PC-3 (cell line): ENCODE results near the gene UBXN2A. TPM values are rescaled to one million over a fixed set of nuclear protein-coding genes. Genes with fewer than 3 reads are reported as not detected.

Source experiments
- ATAC-seq: fragments of 200-7000 bp; cut with Tn5 transposase; 2 replicates; pipeline ENCODE4 v1.9.1; 2020; ENCODE audit warnings: mild to moderate bottlenecking, moderate library complexity
- BruUV-seq: library from RNA; stranded (reverse); fragments of 400-500 nt; replicated peaks from 2 replicates; lab custom pipeline; 2021; lab: Mats Ljungman, UMichigan
- CTCF ChIA-PET: fragments of 300-600 bp; sonication (Branson Sonifier 250); formaldehyde crosslinking; loops from one replicate; lab custom pipeline; 2022; ENCODE audit warnings: antibody characterized with exemption; lab: Charles Lee
- POLR2A ChIA-PET: fragments of 300-600 bp; sonication (Branson Sonifier 250); formaldehyde crosslinking; loops from one replicate; lab custom pipeline; 2022; ENCODE audit warnings: antibody characterized with exemption; ENCODE audit not compliant: unreplicated experiment; lab: Charles Lee
- DNase-seq: peaks from one replicate; pipeline ENCODE4 v3.0.0-alpha.2; 2015
- H2AFZ ChIP-seq: fragments of 300-600 bp; sonication (generic); 2 replicates; pipeline ENCODE4 v1.6.0; 2016; ENCODE audit warnings: antibody characterized with exemption, low read length
- H3F3A ChIP-seq: fragments of 300-600 bp; sonication (generic); one replicate; pipeline ENCODE4 v1.6.0; 2017; ENCODE audit warnings: antibody characterized with exemption, low read length, control low read depth, mild to moderate bottlenecking; ENCODE audit not compliant: unreplicated experiment
- H3K27ac ChIP-seq: fragments of 300-600 bp; sonication (generic); 2 replicates; pipeline ENCODE4 v1.5.1; 2016; ENCODE audit warnings: mild to moderate bottlenecking, low read length
- H3K27me3 ChIP-seq: fragments of 300-600 bp; sonication (generic); 2 replicates; pipeline ENCODE4 v1.6.1; 2016; ENCODE audit warnings: low read length, mixed read lengths
- H3K36me3 ChIP-seq: fragments of 300-600 bp; sonication (generic); 2 replicates; pipeline ENCODE4 v1.6.1; 2016; ENCODE audit warnings: low read depth, mixed run types, low read length, mixed read lengths
- H3K4me1 ChIP-seq: fragments of 300-600 bp; sonication (generic); 2 replicates; pipeline ENCODE4 v1.5.1; 2016; ENCODE audit warnings: low read length; ENCODE audit not compliant: insufficient read depth
- H3K4me2 ChIP-seq: fragments of 300-600 bp; sonication (generic); 2 replicates; pipeline ENCODE4 v1.6.0; 2016; ENCODE audit warnings: low read length
- H3K4me3 ChIP-seq: fragments of 300-600 bp; sonication (generic); 2 replicates; pipeline ENCODE4 v1.5.1; 2016; ENCODE audit warnings: mild to moderate bottlenecking, low read length, mixed read lengths
- H3K79me2 ChIP-seq: fragments of 300-600 bp; sonication (generic); 2 replicates; pipeline ENCODE4 v1.6.1; 2017; ENCODE audit warnings: low read length, mixed read lengths
- H3K9ac ChIP-seq: fragments of 300-600 bp; sonication (generic); 2 replicates; pipeline ENCODE4 v1.6.0; 2016; ENCODE audit warnings: mild to moderate bottlenecking, low read length
- H3K9me2 ChIP-seq: fragments of 300-600 bp; sonication (generic); replicated peaks from 2 replicates; pipeline ENCODE4 v1.6.1; 2016; ENCODE audit warnings: mixed run types, low read length, mixed read lengths
- H3K9me3 ChIP-seq: fragments of 300-600 bp; sonication (generic); 2 replicates; pipeline ENCODE4 v1.6.1; 2016; ENCODE audit warnings: low read length, mixed read lengths
- H4K20me1 ChIP-seq: fragments of 300-600 bp; sonication (generic); 2 replicates; pipeline ENCODE4 v1.6.1; 2016; ENCODE audit warnings: low read length, mixed read lengths
- CTCF ChIP-seq: fragments of 300-600 bp; sonication (generic); conservative IDR thresholded peaks from 2 replicates; pipeline ENCODE4 v1.5.1; 2017; ENCODE audit warnings: antibody characterized with exemption, low read depth, mild to moderate bottlenecking, low read length
- EZH2 ChIP-seq: fragments of 300-600 bp; sonication (generic); IDR thresholded peaks from one replicate; pipeline ENCODE4 v1.6.1; 2017; ENCODE audit warnings: antibody characterized with exemption, mild to moderate bottlenecking, low read length; ENCODE audit not compliant: unreplicated experiment
- EZH2phosphoT487 ChIP-seq: fragments of 300-600 bp; sonication (generic); IDR thresholded peaks from 2 replicates; pipeline ENCODE4 v1.6.1; 2018; ENCODE audit warnings: mild to moderate bottlenecking, antibody characterized with exemption, low read length, borderline replicate concordance
- intact Hi-C: fragments of 100-400 bp; cut with micrococcal nuclease; formaldehyde crosslinking; loops from 2 replicates; pipeline ENCODE4 v1.9.0; 2023
- total RNA-seq: library from RNA; depleted of rRNA; stranded (reverse); fragments of >200 nt; gene quantifications from 2 replicates; pipeline ENCODE4 v1.2.3, GENCODE V29; 2014; rRNA removed

UBXN2A gene
- total RNA-seq, 1 experiment from 2014 or later: 15.4 TPM

DNA sequence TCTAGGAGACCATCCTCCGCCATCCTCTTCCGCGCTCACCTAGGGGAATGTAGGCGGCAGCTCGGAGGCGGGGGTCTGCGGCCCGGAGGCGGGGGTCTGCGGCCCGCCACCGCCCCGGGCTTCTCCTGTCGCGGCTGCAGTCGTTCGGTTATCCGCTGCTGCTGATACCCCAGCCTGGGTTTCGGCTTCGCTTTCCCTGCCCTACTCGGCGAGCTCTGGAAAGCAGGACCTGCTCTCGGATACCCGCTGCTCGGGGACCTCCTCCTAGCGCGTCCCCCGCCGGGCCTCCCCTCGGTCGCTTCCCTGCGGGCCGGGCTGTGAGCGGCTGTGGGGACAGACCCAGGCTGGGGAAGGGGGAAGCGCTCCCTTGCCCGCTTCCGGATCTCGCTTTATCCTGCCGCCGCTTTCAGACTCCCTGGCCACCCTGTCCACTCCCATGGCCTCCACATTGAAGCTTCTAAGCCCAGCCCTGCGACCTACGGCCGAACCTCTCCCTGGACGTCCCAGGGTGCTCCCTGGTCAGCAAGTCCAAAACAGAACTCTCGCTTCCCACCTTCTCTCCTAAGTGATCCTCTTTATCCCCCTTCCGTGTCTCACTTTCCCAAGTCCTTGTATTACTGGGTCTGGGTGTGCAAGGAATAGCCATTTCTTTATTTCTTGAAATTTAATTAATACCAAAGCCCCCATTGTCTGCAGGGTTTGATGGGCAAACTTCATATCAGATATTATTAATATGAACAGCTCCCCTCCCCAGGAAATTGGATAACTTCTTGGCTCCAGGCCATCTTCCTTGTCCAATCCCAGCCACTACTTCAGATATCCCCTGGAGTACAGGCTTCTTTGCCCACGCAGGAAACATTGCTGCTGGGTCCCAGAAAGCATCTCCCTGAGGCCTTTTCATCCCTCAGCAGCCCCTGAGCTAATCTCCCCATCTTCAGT, 110.0 kb downstream of the UBXN2A start:
- DNase-seq: no peak

GRCh38 chr2:24051833-24052232, 111.6 kb downstream of the UBXN2A start:
- no peak overlapping the region for H3K9ac ChIP-seq
- ATAC-seq (no peak), DNase-seq (no peak)
- no peak overlapping the region for H2AFZ ChIP-seq
- no peaks in the 10 kb centered on the region for H4K20me1 ChIP-seq
- peaks cover 3% of the 10 kb centered on the region for H3K79me2 ChIP-seq
- no peak overlapping the region for H3K27ac ChIP-seq
- no peak overlapping the region for H3K4me3 ChIP-seq
- no peaks in the 10 kb centered on the region for H3K27me3 ChIP-seq
- intact Hi-C loops: no loop called here
- BruUV-seq: no TSS peak
- CTCF ChIA-PET: interaction anchor here (0.5 kb wide), 1 partner anchor 27 kb away, joined by 8 read pairs; no protein-coding TSS in a partner anchor
- peaks cover 4% of the 10 kb centered on the region for H3K4me1 ChIP-seq
- no peak for TF ChIP-seq EZH2phosphoT487
- no peak for TF ChIP-seq CTCF
- no peak for TF ChIP-seq EZH2
- POLR2A ChIA-PET: no interaction called here
- no peak overlapping the region for H3K4me2 ChIP-seq
- H3K9me3 ChIP-seq: no peaks in the 10 kb centered on the region
- no peaks in the 10 kb centered on the region for H3K36me3 ChIP-seq
- H3K9me2 ChIP-seq: no peaks in the 10 kb centered on the region
- no peaks in the 10 kb centered on the region for H3F3A ChIP-seq

More for the DNA sequence above, 110.0 kb downstream of the UBXN2A start:
- Histone ChIP-seq H3K4me1 (peaks cover 11% of the 10 kb centered on the region), H3K79me2 (peaks cover 13% of the 10 kb centered on the region), H4K20me1 (no peaks in the 10 kb centered on the region), H3K9ac (no peak overlapping the region), H3K4me2 (peak overlapping the region; percentile 84), H3K4me3 (peak overlapping the region; percentile 64; the same call in 1 of the 2 replicates), H3K27ac (no peak overlapping the region), H3K9me3 (no peaks in the 10 kb centered on the region), H3K27me3 (no peaks in the 10 kb centered on the region), H3K9me2 (no peaks in the 10 kb centered on the region), H2AFZ (no peak overlapping the region), H3F3A (no peaks in the 10 kb centered on the region), H3K36me3 (no peaks in the 10 kb centered on the region)
- ATAC-seq: no peak
- BruUV-seq: no TSS peak
- intact Hi-C loops: no loop called here
- TF ChIP-seq EZH2: no peak
- no peak for TF ChIP-seq EZH2phosphoT487
- no peak for TF ChIP-seq CTCF
- POLR2A ChIA-PET: no interaction called here
- CTCF ChIA-PET: no interaction called here

DNA sequence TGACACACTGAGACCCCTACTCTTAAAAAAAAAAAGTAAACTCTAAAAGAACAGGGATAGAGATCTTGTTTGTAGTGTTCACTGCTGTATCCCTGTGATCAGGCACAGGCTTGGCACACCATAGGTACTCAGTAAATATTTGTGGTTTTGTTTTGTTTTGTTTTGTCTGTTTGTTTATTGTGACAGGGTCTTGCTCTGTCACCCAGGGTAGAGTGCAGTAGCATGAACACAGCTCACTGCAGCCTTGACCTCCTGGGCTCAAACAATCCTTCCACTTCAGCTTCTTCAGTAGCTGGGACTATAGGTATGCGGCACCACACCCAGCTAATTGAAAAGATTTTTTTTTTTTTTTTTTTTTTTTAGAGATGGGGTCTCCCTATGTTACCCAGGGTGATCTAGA, 112.7 kb downstream of the UBXN2A start:
- no peak overlapping the region for H3K4me2 ChIP-seq
- intact Hi-C loops: no loop called here
- no peaks in the 10 kb centered on the region for H3F3A ChIP-seq
- H3K9me3 ChIP-seq: no peaks in the 10 kb centered on the region
- H3K4me1 ChIP-seq: no peaks in the 10 kb centered on the region; the same call in 1 of the 2 replicates
- H3K9ac ChIP-seq: no peak overlapping the region
- H3K36me3 ChIP-seq: no peaks in the 10 kb centered on the region
- POLR2A ChIA-PET: no interaction called here
- ATAC-seq (no peak), DNase-seq (no peak)
- H2AFZ ChIP-seq: no peak overlapping the region
- H3K79me2 ChIP-seq: no peaks in the 10 kb centered on the region
- CTCF ChIA-PET: no interaction called here
- no peaks in the 10 kb centered on the region for H3K27me3 ChIP-seq
- TF ChIP-seq EZH2 (no peak), EZH2phosphoT487 (no peak)
- BruUV-seq: no TSS peak
- H3K27ac ChIP-seq: no peak overlapping the region
- H4K20me1 ChIP-seq: no peaks in the 10 kb centered on the region
- H3K9me2 ChIP-seq: no peaks in the 10 kb centered on the region
- H3K4me3 ChIP-seq: no peak overlapping the region

Other genes starting within 250 kb of the UBXN2A start
- gene ATAD2B, start 13.3 kb upstream of the UBXN2A start, total RNA-seq: 8.6 TPM in 2 replicates
- gene MFSD2B, start 69.6 kb downstream of the UBXN2A start, total RNA-seq: not detected in 2 replicates
- gene WDCP, start 106.9 kb downstream of the UBXN2A start, total RNA-seq: 5.6 and 11.5 TPM in 2 replicates
- 2.1 and 2.7 TPM in 2 replicates for gene FKBP1B, start 109.3 kb downstream of the UBXN2A start, total RNA-seq
- gene SF3B6, start 135.9 kb downstream of the UBXN2A start, total RNA-seq: 139 and 220 TPM in 2 replicates
- 37.0 and 42.4 TPM in 2 replicates for gene TP53I3, start 144.4 kb downstream of the UBXN2A start, total RNA-seq
- gene PFN4, start 182.9 kb downstream of the UBXN2A start, total RNA-seq: 0.44 and 2.3 TPM in 2 replicates
- 4.5 and 8.8 TPM in 2 replicates for gene FAM228B, start 183.0 kb downstream of the UBXN2A start, total RNA-seq
- gene FAM228A, start 234.6 kb downstream of the UBXN2A start, total RNA-seq: not detected in 2 replicates